Loucy (cell line): Measurements from ENCODE around the gene RAB3D.

Experiments used
- H2AFZ ChIP-seq: fragments of 200-600 bp; sonication (generic); 2 replicates; pipeline ENCODE4 v1.6.0; 2016; ENCODE audit warnings: antibody characterized with exemption, mild to moderate bottlenecking, low read length, moderate library complexity
- H3F3A ChIP-seq: fragments of 200-600 bp; 2 replicates; pipeline ENCODE4 v1.6.0; 2016; ENCODE audit warnings: antibody characterized with exemption, low read depth, mild to moderate bottlenecking
- H3K27me3 ChIP-seq: fragments of 200-600 bp; sonication (generic); 2 replicates; pipeline ENCODE4 v1.6.1; 2014; ENCODE audit warnings: low read length, mild to moderate bottlenecking; ENCODE audit not compliant: insufficient read depth, poor library complexity, severe bottlenecking
- H3K36me3 ChIP-seq: fragments of 200-600 bp; sonication (generic); 2 replicates; pipeline ENCODE4 v1.6.1; 2016; ENCODE audit warnings: low read length; ENCODE audit not compliant: insufficient read depth
- H3K4me1 ChIP-seq: fragments of 200-600 bp; sonication (generic); 2 replicates; pipeline ENCODE4 v1.5.1; 2014; ENCODE audit warnings: low read length, mild to moderate bottlenecking; ENCODE audit not compliant: insufficient read depth, poor library complexity, severe bottlenecking
- H3K4me2 ChIP-seq: fragments of 200-600 bp; sonication (generic); 2 replicates; pipeline ENCODE4 v1.6.0; 2014; ENCODE audit warnings: antibody characterized with exemption, low read length, low read depth, mild to moderate bottlenecking; ENCODE audit not compliant: poor library complexity, severe bottlenecking
- H3K4me3 ChIP-seq: fragments of 200-600 bp; sonication (generic); 2 replicates; pipeline ENCODE4 v1.5.1; 2014; ENCODE audit warnings: low read length, mild to moderate bottlenecking, mixed read lengths; ENCODE audit not compliant: poor library complexity, severe bottlenecking
- H3K79me2 ChIP-seq: fragments of 200-600 bp; sonication (generic); 2 replicates; pipeline ENCODE4 v1.6.1; 2014; ENCODE audit warnings: low read length; ENCODE audit not compliant: insufficient read depth
- H3K9ac ChIP-seq: fragments of 200-600 bp; sonication (generic); 2 replicates; pipeline ENCODE4 v1.6.0; 2014; ENCODE audit warnings: mild to moderate bottlenecking, low read depth, low read length, moderate library complexity; ENCODE audit not compliant: poor library complexity, severe bottlenecking
- H3K9me2 ChIP-seq: fragments of 200-600 bp; sonication (generic); replicated peaks from 2 replicates; pipeline ENCODE4 v1.6.1; 2016; ENCODE audit warnings: low read depth, low read length, mixed read lengths
- H3K9me3 ChIP-seq: fragments of 200-600 bp; sonication (generic); 2 replicates; pipeline ENCODE4 v1.6.1; 2014; ENCODE audit warnings: mild to moderate bottlenecking, antibody characterized with exemption, low read length, low read depth; ENCODE audit not compliant: insufficient read depth
- H4K20me1 ChIP-seq: fragments of 200-600 bp; sonication (generic); 2 replicates; pipeline ENCODE4 v1.6.0; 2014; ENCODE audit warnings: antibody characterized with exemption, low read length, mild to moderate bottlenecking; ENCODE audit not compliant: insufficient read depth, poor library complexity, severe bottlenecking
- EZH2phosphoT487 ChIP-seq: fragments of 200-600 bp; IDR thresholded peaks from 2 replicates; pipeline ENCODE4 v1.6.1; 2018; ENCODE audit warnings: antibody characterized with exemption, mild to moderate bottlenecking, moderate library complexity, borderline replicate concordance
- TF ChIP-seq, protein P1 (sequence below): fragments of 200-600 bp; sonication (generic); conservative IDR thresholded peaks from 2 replicates; pipeline ENCODE4 v1.5.1; 2014; ENCODE audit warnings: mild to moderate bottlenecking, antibody characterized with exemption, low read length

The RAB3D gene

GRCh38 chr19:11296264-11296663, 43.2 kb downstream of the RAB3D start:
- H3K27me3 ChIP-seq: no peaks in the 10 kb centered on the region
- TF ChIP-seq, protein P1, sequence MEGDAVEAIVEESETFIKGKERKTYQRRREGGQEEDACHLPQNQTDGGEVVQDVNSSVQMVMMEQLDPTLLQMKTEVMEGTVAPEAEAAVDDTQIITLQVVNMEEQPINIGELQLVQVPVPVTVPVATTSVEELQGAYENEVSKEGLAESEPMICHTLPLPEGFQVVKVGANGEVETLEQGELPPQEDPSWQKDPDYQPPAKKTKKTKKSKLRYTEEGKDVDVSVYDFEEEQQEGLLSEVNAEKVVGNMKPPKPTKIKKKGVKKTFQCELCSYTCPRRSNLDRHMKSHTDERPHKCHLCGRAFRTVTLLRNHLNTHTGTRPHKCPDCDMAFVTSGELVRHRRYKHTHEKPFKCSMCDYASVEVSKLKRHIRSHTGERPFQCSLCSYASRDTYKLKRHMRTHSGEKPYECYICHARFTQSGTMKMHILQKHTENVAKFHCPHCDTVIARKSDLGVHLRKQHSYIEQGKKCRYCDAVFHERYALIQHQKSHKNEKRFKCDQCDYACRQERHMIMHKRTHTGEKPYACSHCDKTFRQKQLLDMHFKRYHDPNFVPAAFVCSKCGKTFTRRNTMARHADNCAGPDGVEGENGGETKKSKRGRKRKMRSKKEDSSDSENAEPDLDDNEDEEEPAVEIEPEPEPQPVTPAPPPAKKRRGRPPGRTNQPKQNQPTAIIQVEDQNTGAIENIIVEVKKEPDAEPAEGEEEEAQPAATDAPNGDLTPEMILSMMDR: no peak
- no peak for TF ChIP-seq EZH2phosphoT487
- no peaks in the 10 kb centered on the region for H3K36me3 ChIP-seq
- H3K4me1 ChIP-seq: peaks cover 15% of the 10 kb centered on the region
- H2AFZ ChIP-seq: no peak overlapping the region
- no peak overlapping the region for H3K4me3 ChIP-seq
- H3K9ac ChIP-seq: no peak overlapping the region
- no peaks in the 10 kb centered on the region for H3K9me2 ChIP-seq
- H3F3A ChIP-seq: no peaks in the 10 kb centered on the region
- no peaks in the 10 kb centered on the region for H3K9me3 ChIP-seq
- H3K4me2 ChIP-seq: no peak overlapping the region
- H4K20me1 ChIP-seq: no peaks in the 10 kb centered on the region
- no peaks in the 10 kb centered on the region for H3K79me2 ChIP-seq

DNA sequence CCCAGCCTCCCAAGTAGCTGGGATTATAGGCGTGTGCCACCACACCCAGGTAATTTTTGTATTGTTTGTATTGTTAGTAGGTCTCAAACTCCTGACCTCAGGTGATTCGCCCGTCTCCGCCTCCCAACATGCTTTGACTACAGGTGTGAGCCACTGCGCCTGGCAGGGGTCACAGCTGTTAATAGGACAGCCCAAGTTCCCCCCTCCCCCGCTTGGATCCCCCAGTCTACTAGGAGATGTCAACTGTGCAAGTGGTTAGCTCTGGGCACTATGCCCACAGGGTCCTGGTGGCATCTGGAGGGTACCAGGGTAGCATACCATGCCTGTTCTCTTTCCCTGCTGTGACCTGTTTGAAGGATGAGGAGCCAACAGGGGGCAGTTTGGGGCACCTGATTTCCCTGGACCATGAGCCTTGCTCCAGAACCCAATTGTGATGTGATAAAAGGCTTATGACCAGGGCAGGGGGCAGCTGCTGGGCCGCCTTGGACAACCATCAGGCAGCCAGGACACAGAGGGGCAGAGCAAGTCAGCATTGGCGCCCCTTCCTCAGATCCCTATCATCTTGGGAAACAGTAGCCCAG, 43.7 kb downstream of the RAB3D start, which contains the start of gene TSPAN16:
Gene TSPAN16 (plus strand): TSS at position 496 of the 581 bp plus-strand sequence. CDS start 138 bp downstream, outside the sequence.
- no peaks in the 10 kb centered on the region for H4K20me1 ChIP-seq
- peaks cover 15% of the 10 kb centered on the region for H3K4me1 ChIP-seq
- no peak within 1 kb of the TSS for H3K9ac ChIP-seq
- no peaks in the 10 kb centered on the region for H3F3A ChIP-seq
- no peaks in the 10 kb centered on the region for H3K79me2 ChIP-seq
- H3K9me3 ChIP-seq: no peaks in the 10 kb centered on the region
- no peaks in the 10 kb centered on the region for H3K36me3 ChIP-seq
- H2AFZ ChIP-seq: no peak within 1 kb of the TSS
- H3K4me2 ChIP-seq: no peak within 1 kb of the TSS
- TF ChIP-seq, protein P1: peak; percentile 34; the same call in 1 of the 2 replicates
- no peak for TF ChIP-seq EZH2phosphoT487
- H3K9me2 ChIP-seq: no peaks in the 10 kb centered on the region
- H3K4me3 ChIP-seq: no peak within 1 kb of the TSS
- no peaks in the 10 kb centered on the region for H3K27me3 ChIP-seq

DNA sequence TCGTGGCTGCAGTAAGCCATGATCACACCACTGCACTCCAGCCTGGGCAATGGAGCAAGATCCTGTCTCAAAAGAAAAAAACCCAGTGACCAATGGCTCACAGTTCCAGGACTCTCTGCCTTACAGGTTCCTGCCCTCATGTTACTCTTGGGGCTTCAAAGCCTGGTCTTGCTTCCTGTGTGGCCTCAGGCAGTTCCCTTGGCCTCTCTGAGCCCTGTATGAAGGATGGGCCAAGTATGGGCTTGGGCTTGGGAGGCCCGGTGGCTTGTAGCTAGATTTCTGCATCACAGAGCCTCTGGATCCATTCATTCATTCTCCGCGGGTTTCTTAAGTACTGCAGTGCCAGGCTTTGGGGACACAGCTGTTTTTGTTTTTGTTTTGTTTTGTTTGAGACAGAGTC, 44.3 kb downstream of the RAB3D start:
- H2AFZ ChIP-seq: no peak overlapping the region
- H3K9me3 ChIP-seq: no peaks in the 10 kb centered on the region
- H3K4me1 ChIP-seq: peaks cover 9% of the 10 kb centered on the region
- H3K36me3 ChIP-seq: no peaks in the 10 kb centered on the region
- no peak for TF ChIP-seq EZH2phosphoT487
- TF ChIP-seq, protein P1: no peak
- H3K9ac ChIP-seq: no peak overlapping the region
- no peak overlapping the region for H3K4me3 ChIP-seq
- H4K20me1 ChIP-seq: no peaks in the 10 kb centered on the region
- H3K27me3 ChIP-seq: no peaks in the 10 kb centered on the region
- no peaks in the 10 kb centered on the region for H3K79me2 ChIP-seq
- H3K4me2 ChIP-seq: no peak overlapping the region
- no peaks in the 10 kb centered on the region for H3K9me2 ChIP-seq
- no peaks in the 10 kb centered on the region for H3F3A ChIP-seq
